ENCODE data around the gene UHRF1. TPM values are rescaled to one million over a fixed set of nuclear protein-coding genes. Genes with fewer than 3 reads are reported as not detected.

UHRF1 gene
- total and polyA plus RNA-seq, 2 of the 13 experiments (the other 11 are each of a cell fraction or from before 2014, with no cell fraction given) = 6.8 to 78.4 TPM

- 0 out of 2 replicates have a peak, but pooled peaks have one; percentile 34 for TF ChIP-seq ISL2 (CRISPR knock-in tag; IDR thresholded peaks at IDR 0.05)
- no peak for TF ChIP-seq LBX2 (CRISPR knock-in tag; IDR thresholded peaks at IDR 0.05; ENCODE audit: borderline replicate concordance)
- 0 out of 2 replicates have a peak, but pooled peaks have one; percentile 17 for TF ChIP-seq SAP130 (CRISPR knock-in tag; IDR thresholded peaks at IDR 0.05; ENCODE audit: low read depth)
- no peak for TF ChIP-seq MXD4 (CRISPR knock-in tag; IDR thresholded peaks at IDR 0.05)
- peak; percentile 19 for TF ChIP-seq ASH2L (IDR thresholded peaks at IDR 0.05; ENCODE audit: insufficient read length, low read depth, low read length)
- TF ChIP-seq ZBTB4 (CRISPR knock-in tag; IDR thresholded peaks at IDR 0.05; ENCODE audit: borderline replicate concordance) = 0 out of 2 replicates have a peak, but pooled peaks have one; percentile 34
- peak; percentile 73 for TF ChIP-seq ELF3 (CRISPR knock-in tag; IDR thresholded peaks at IDR 0.05)
- no peak for TF ChIP-seq ZFP82 (CRISPR knock-in tag; IDR thresholded peaks at IDR 0.05; ENCODE audit: borderline replicate concordance)
- TF ChIP-seq NFRKB (IDR thresholded peaks at IDR 0.05) = no peak
- TF ChIP-seq ZBTB38 (CRISPR knock-in tag; IDR thresholded peaks at IDR 0.05) = peak; percentile 60
- no peak for TF ChIP-seq GLMP (CRISPR knock-in tag; IDR thresholded peaks at IDR 0.05; ENCODE audit: borderline replicate concordance)
- no peak for TF ChIP-seq FOXP1 (IDR thresholded peaks at IDR 0.05)
- TF ChIP-seq FOXP1 (CRISPR knock-in tag; IDR thresholded peaks at IDR 0.05) = 0 out of 2 replicates have a peak, but pooled peaks have one; percentile 37
- TF ChIP-seq ZBTB37 (CRISPR knock-in tag; IDR thresholded peaks at IDR 0.05) = no peak
- TF ChIP-seq ARNT (IDR thresholded peaks at IDR 0.05) = no peak
- 0 out of 4 replicates have a peak, but pooled peaks of 1 of the 2 experiments have one; percentile 13 for TF ChIP-seq EP300 (IDR thresholded peaks at IDR 0.05; ENCODE audit: low read depth in 2 of 2, low read length in 2 of 2)
- TF ChIP-seq EP300 (CRISPR knock-in tag; IDR thresholded peaks at IDR 0.05; ENCODE audit: borderline replicate concordance) = no peak
- peak; percentile 47 for TF ChIP-seq THAP11 (CRISPR knock-in tag; IDR thresholded peaks at IDR 0.05)
- TF ChIP-seq ZNF160 (CRISPR knock-in tag; IDR thresholded peaks at IDR 0.05) = no peak
- 0 out of 2 replicates have a peak, but pooled peaks have one; percentile 56 for TF ChIP-seq ZGPAT (CRISPR knock-in tag; IDR thresholded peaks at IDR 0.05)
- TF ChIP-seq ZNF883 (CRISPR knock-in tag; IDR thresholded peaks at IDR 0.05; ENCODE audit: not compliant biosample characterization) = no peak
- no peak for TF ChIP-seq TBX3 (IDR thresholded peaks at IDR 0.05; ENCODE audit: borderline replicate concordance)
- TF ChIP-seq ATM (IDR thresholded peaks at IDR 0.05; ENCODE audit: borderline replicate concordance) = no peak
These were observed 67.3 kb downstream of the UHRF1 start (continued) for GRCh38 chr19:4976401-4977298.
